Prostate gland (tissue), 2 donors: ENCODE results near the gene WDFY3. TPM values are rescaled to one million over a fixed set of nuclear protein-coding genes. Genes with fewer than 3 reads are reported as not detected.

Experiments
- DNase-seq: peaks from one replicate; pipeline ENCODE4 v3.0.0-alpha.2; 2019; ENCODE audit warnings: low spot score
- H3K27ac ChIP-seq, 2 donors: fragments of 200-600 bp; sonication (generic); 2 replicates each; pipeline ENCODE4 v1.5.1; 2017 to 2019
- H3K27me3 ChIP-seq: fragments of 200-600 bp; sonication (generic); replicated peaks from 2 replicates; pipeline ENCODE4 v1.5.1; 2019; ENCODE audit not compliant: insufficient read depth
- H3K36me3 ChIP-seq, 2 donors: fragments of 200-600 bp; sonication (generic); 1 replicate in 1 of 2; 2 replicates in 1 of 2; pipeline versions ENCODE4 v1.5.1 to v1.8.1; 2017 to 2019
- H3K4me1 ChIP-seq: fragments of 200-600 bp; sonication (generic); replicated peaks from 2 replicates; pipeline ENCODE4 v1.5.1; 2019
- H3K4me3 ChIP-seq, 2 donors: fragments of 200-600 bp; sonication (generic); 2 replicates each; pipeline ENCODE4 v1.5.1; 2017 to 2019
- H3K9me3 ChIP-seq: fragments of 200-600 bp; sonication (generic); 2 replicates; pipeline ENCODE4 v1.5.1; 2017
- CTCF ChIP-seq, 4 experiments: fragments of 200-600 bp in 2 of 4; fragments of 450-650 bp in 2 of 4; sonication (generic) in 2 of 4; IDR thresholded peaks; 1 replicate in 3 of 4; 2 replicates in 1 of 4; pipeline ENCODE4 v1.5.1; 2016 to 2019; ENCODE audit warnings: antibody characterized with exemption in 4 of 4, mild to moderate bottlenecking in 2 of 4, moderate library complexity in 2 of 4
- POLR2A ChIP-seq: fragments of 450-650 bp; IDR thresholded peaks from one replicate; pipeline ENCODE4 v1.6.1; 2016; ENCODE audit warnings: antibody characterized with exemption, mild to moderate bottlenecking
- POLR2AphosphoS5 ChIP-seq: sonication (generic); formaldehyde crosslinking; IDR thresholded peaks from one replicate; pipeline ENCODE4 v1.6.1; 2017; ENCODE audit warnings: antibody characterized with exemption
- WGBS: methylation state at CpG from one replicate; pipeline ENCODE4 v1.1.5; 2018; 5-methylcytosine and 5-hydroxymethylcytosine counted together
- intact Hi-C: fragments of 100-400 bp; cut with DNase I; formaldehyde crosslinking; loops from one replicate; pipeline ENCODE4 v1.14.2; 2022
- total RNA-seq, 2 donors: library from RNA; depleted of rRNA; stranded (reverse); fragments of >200 nt; gene quantifications; one replicate each; pipeline ENCODE4 v1.1.0, GENCODE V29; 2016

WDFY3 gene
- total RNA-seq, 2 donors from 2014 or later: 48.1 to 110 TPM

DNA sequence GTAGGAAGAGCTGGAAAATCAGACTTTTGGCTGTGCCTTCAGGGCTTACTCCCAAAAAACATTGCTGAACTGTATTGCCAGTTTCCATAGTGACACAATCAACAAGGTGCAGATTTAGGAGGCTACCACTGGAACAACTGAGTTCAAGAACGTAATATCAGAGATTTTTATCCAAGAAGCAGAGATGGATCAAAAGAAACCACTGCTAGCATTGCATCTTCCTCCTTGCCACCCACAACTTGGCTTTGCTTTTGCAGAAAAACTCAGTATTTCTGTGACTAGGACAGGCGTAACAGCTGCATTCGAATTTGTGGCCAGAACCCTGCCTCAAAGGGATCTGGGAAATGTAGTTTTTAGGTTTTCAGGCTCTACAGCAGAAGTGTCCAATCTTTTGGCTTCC is 27.8 kb upstream of the WDFY3 start:
- WGBS: 41% methylated on average over 3 of the region's 3 CpGs
- Histone ChIP-seq H3K4me1 (no peaks in the 10 kb centered on the region), H3K9me3 (no peaks in the 10 kb centered on the region), H3K4me3 (no peak overlapping the region), H3K27me3 (no peaks in the 10 kb centered on the region), H3K36me3 (no peaks in the 10 kb centered on the region), H3K27ac (no peak overlapping the region)
- no peak for DNase-seq
- intact Hi-C loops: no loop called here
- TF ChIP-seq POLR2A: no peak
- no peak for TF ChIP-seq CTCF (IDR thresholded peaks at IDR 0.05)
- TF ChIP-seq POLR2AphosphoS5: no peak

GRCh38 chr4:84985952-84986351 is 19.5 kb upstream of the WDFY3 start:
- intact Hi-C loops: no loop called here
- 100% methylated on average over 2 of the region's 2 CpGs for WGBS
- H3K4me1 ChIP-seq: no peaks in the 10 kb centered on the region
- H3K4me3 ChIP-seq: no peak overlapping the region
- TF ChIP-seq POLR2A: no peak
- TF ChIP-seq POLR2AphosphoS5: no peak
- TF ChIP-seq CTCF (IDR thresholded peaks at IDR 0.05): no peak
- no peaks in the 10 kb centered on the region for H3K36me3 ChIP-seq
- no peaks in the 10 kb centered on the region for H3K9me3 ChIP-seq
- H3K27ac ChIP-seq: no peak overlapping the region
- no peak for DNase-seq
- no peaks in the 10 kb centered on the region for H3K27me3 ChIP-seq

DNA sequence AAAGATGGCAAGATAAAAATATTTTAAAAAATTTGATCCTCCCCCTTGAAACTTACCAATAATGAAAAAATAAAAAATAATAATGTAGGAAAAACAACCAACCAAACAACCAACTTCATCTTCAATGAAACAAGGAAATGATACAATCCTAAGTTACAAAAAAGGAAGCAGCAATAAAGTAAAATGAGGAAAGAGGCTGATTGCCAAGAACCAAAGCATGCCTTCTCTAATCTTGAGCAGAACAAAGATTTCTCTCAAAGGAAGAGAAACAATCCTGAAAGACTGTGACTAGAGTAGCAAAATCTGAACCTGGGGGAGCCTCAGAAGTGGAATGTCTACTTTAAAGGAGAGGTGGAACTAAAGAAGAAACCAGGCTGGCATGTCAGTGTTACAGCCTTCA is 10.9 kb upstream of the WDFY3 start:
- Histone ChIP-seq H3K4me1 (no peaks in the 10 kb centered on the region), H3K27ac (no peak overlapping the region), H3K27me3 (no peaks in the 10 kb centered on the region), H3K4me3 (no peak overlapping the region), H3K9me3 (no peaks in the 10 kb centered on the region), H3K36me3 (no peaks in the 10 kb centered on the region)
- intact Hi-C loops: no loop called here
- DNase-seq: no peak
- no peak for TF ChIP-seq POLR2AphosphoS5

DNA sequence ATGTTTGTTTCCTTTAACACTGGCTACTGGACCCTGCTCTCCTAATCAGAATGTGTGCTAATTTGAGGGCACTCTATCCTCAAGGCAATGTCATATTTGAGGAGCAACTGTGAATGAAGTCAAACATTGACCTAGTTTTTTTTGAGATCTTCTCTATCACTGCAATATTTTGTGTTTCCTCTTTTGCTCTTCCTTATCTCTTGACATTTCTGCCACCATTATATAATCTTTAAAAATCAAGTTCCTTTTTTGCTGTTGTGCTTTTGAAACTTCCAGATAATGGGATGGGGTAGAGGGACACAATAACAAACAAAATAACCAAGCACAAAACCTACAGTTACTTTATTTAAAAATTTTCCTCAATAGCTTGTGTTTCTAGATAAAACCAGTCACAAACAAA is 7.4 kb upstream of the WDFY3 start:
- no peak overlapping the region for H3K27ac ChIP-seq
- no peaks in the 10 kb centered on the region for H3K27me3 ChIP-seq
- intact Hi-C loops: loop anchor here (2.0 to 5.0 kb wide), 2 partner anchors 223 to 397 kb away; no protein-coding TSS in a partner anchor
- H3K36me3 ChIP-seq: no peaks in the 10 kb centered on the region
- TF ChIP-seq CTCF (IDR thresholded peaks at IDR 0.05): no peak
- TF ChIP-seq POLR2AphosphoS5: no peak
- no peak for TF ChIP-seq POLR2A
- no peak overlapping the region for H3K4me3 ChIP-seq
- H3K9me3 ChIP-seq: no peaks in the 10 kb centered on the region
- no peaks in the 10 kb centered on the region for H3K4me1 ChIP-seq
- no peak for DNase-seq

DNA sequence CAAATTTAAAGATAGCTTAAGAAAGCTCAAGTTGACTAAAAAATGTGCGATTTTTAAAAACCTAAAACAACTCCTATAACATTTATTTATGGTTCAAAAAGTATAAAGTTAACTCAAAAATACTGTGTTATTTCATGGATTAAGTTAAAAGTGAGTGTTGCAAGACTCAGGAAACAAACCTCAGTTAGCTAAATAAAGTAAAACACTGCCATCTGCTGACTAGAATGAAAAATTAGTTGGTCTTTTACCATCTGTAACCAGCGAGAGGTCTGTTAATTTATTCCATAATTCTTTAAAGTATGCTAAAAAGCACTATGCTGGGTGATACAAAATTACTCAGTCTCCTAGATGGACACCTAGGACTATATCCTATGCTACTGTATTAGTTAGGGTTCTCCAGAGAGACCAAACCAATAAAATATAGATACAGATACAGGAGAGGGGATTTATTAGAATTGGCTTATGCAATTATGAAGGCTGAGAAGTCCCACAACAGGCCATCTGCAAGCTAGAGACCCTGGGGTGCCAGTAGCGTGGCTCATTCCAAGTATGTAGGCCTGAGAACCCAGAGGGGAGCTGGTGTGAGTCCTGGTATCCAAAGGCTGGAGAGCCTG is 4.9 kb upstream of the WDFY3 start:
- peak; percentile 46 to 80 (median 60) for TF ChIP-seq CTCF (IDR thresholded peaks at IDR 0.05)
- no peak for TF ChIP-seq POLR2A
- TF ChIP-seq POLR2AphosphoS5: peak; percentile 16
- intact Hi-C loops: loop anchor here (5.0 kb wide), 1 partner anchor 394 kb away; no protein-coding TSS in a partner anchor
- Histone ChIP-seq H3K27ac (no peak overlapping the region), H3K4me1 (no peaks in the 10 kb centered on the region), H3K9me3 (no peaks in the 10 kb centered on the region), H3K4me3 (no peak overlapping the region), H3K36me3 (no peaks in the 10 kb centered on the region), H3K27me3 (no peaks in the 10 kb centered on the region)
- 13% methylated on average over 3 of the region's 3 CpGs for WGBS
- no peak for DNase-seq
